Natural killer cell (primary cell): Measurements from ENCODE around the gene LRFN3. TPM values are rescaled to one million over a fixed set of nuclear protein-coding genes. Genes with fewer than 3 reads are reported as not detected.

Source experiments
- ATAC-seq, 3 donors: fragments of 150-1000 bp in 2 of 3; fragments of 200-7000 bp in 1 of 3; cut with Tn5 transposase; 1 replicate in 1 of 3; 2 replicates in 2 of 3; pipeline ENCODE4 v1.10.0; 2021; ENCODE audit warnings: mild to moderate bottlenecking in 2 of 3, moderate library complexity in 2 of 3
- DNase-seq, 2 donors: peaks; one replicate each; pipeline versions ENCODE4 v3.0.0 to v3.0.0-alpha.2; 2013 to 2021; ENCODE audit warnings: mixed read lengths in 1 of 2
- H3K27ac ChIP-seq: one replicate; pipeline ENCODE4 v1.5.1; 2013; ENCODE audit warnings: mild to moderate bottlenecking, low read length
- H3K27me3 ChIP-seq: one replicate; pipeline ENCODE4 v1.6.1; 2013; ENCODE audit warnings: low read length; ENCODE audit not compliant: control insufficient read depth, insufficient read depth
- H3K36me3 ChIP-seq: one replicate; pipeline ENCODE4 v1.6.1; 2013; ENCODE audit warnings: low read length; ENCODE audit not compliant: control insufficient read depth, insufficient read depth
- H3K4me1 ChIP-seq: one replicate; pipeline ENCODE4 v1.6.1; 2013; ENCODE audit warnings: low read length; ENCODE audit not compliant: control insufficient read depth, insufficient read depth
- H3K4me3 ChIP-seq: one replicate; pipeline ENCODE4 v1.5.1; 2013; ENCODE audit warnings: low read length
- H3K9me3 ChIP-seq: one replicate; pipeline ENCODE4 v1.6.1; 2013; ENCODE audit warnings: low read length; ENCODE audit not compliant: control insufficient read depth, insufficient read depth
- H3K27ac Mint-ChIP-seq, 2 donors: one replicate each; pipeline ENCODE4 v1.8.0; 2022; ENCODE audit warnings: mild to moderate bottlenecking in 2 of 2, mixed read lengths in 2 of 2, moderate library complexity in 1 of 2
- H3K27me3 Mint-ChIP-seq, 2 donors: one replicate each; pipeline ENCODE4 v1.8.0; 2022; ENCODE audit warnings: low read depth in 2 of 2, mixed read lengths in 2 of 2
- H3K36me3 Mint-ChIP-seq: one replicate; pipeline ENCODE4 v1.8.0; 2022; ENCODE audit warnings: mixed read lengths
- H3K4me1 Mint-ChIP-seq, 2 donors: one replicate each; pipeline ENCODE4 v1.8.0; 2022; ENCODE audit warnings: mixed read lengths in 2 of 2
- H3K4me3 Mint-ChIP-seq: one replicate; pipeline ENCODE4 v1.8.0; 2022; ENCODE audit warnings: mild to moderate bottlenecking, moderate library complexity, mixed read lengths
- H3K9me3 Mint-ChIP-seq, 2 donors: one replicate each; pipeline ENCODE4 v1.8.0; 2022; ENCODE audit warnings: mixed read lengths in 2 of 2
- CTCF ChIP-seq: fragments of 200-600 bp; IDR thresholded peaks from one replicate; pipeline ENCODE4 v1.8.0; 2022; ENCODE audit warnings: antibody characterized with exemption
- WGBS: methylation state at CpG from one replicate; pipeline ENCODE4 v1.1.7; 2013; ENCODE audit warnings: missing lambda C conversion rate; ENCODE audit not compliant: insufficient coverage; 5-methylcytosine and 5-hydroxymethylcytosine counted together
- intact Hi-C: fragments of 100-400 bp; cut with micrococcal nuclease; formaldehyde crosslinking; loops from one replicate; pipeline ENCODE4 v1.14.2; 2022
- total RNA-seq, 4 donors: library from RNA; stranded (reverse); fragments of 120-200 nt in 1 of 4; gene quantifications; one replicate each; pipeline versions ENCODE4 v1.2.3 to v1.2.4, GENCODE V29; 2013 to 2022

Gene LRFN3
- total RNA-seq, 3 donors from 2014 or later (not counting 1 experiment from before 2014, with no cell fraction given): 2.6 to 9.3 (median 3.2) TPM

GRCh38 chr19:35940078-35940775 lies 4.1 kb downstream of the LRFN3 start:
- DNase-seq (no peak), ATAC-seq (no peak)
- intact Hi-C loops: no loop called here
- no peak overlapping the region for H3K27ac ChIP-seq
- H3K27me3 ChIP-seq: peaks cover 9% of the 10 kb centered on the region
- no peaks in the 10 kb centered on the region for H3K36me3 ChIP-seq
- peaks cover 10 to 22% of the 10 kb centered on the region in 2 donors for H3K4me1 Mint-ChIP-seq
- H3K9me3 Mint-ChIP-seq: no peaks in the 10 kb centered on the region
- peaks cover 11 to 18% of the 10 kb centered on the region in 2 donors for H3K27me3 Mint-ChIP-seq
- H3K4me3 ChIP-seq: no peak overlapping the region
- 95% methylated on average over 51 of the region's 51 CpGs for WGBS
- no peak overlapping the region for H3K27ac Mint-ChIP-seq
- no peaks in the 10 kb centered on the region for H3K9me3 ChIP-seq
- H3K4me3 Mint-ChIP-seq: no peak overlapping the region
- TF ChIP-seq CTCF: no peak
- no peaks in the 10 kb centered on the region for H3K36me3 Mint-ChIP-seq
- H3K4me1 ChIP-seq: peaks cover 22% of the 10 kb centered on the region

- no peaks in the 10 kb centered on the region for H3K9me3 Mint-ChIP-seq
- no peak overlapping the region for H3K27ac Mint-ChIP-seq
- ATAC-seq: no peak
- no peaks in the 10 kb centered on the region for H3K36me3 Mint-ChIP-seq
- DNase-seq: no peak
- Histone ChIP-seq H3K27ac (no peak overlapping the region), H3K4me1 (peaks cover 17% of the 10 kb centered on the region), H3K9me3 (no peaks in the 10 kb centered on the region), H3K4me3 (no peak overlapping the region), H3K36me3 (no peaks in the 10 kb centered on the region), H3K27me3 (peaks cover 6% of the 10 kb centered on the region)
- intact Hi-C loops: no loop called here
- peaks cover 11 to 17% of the 10 kb centered on the region in 2 donors for H3K27me3 Mint-ChIP-seq
- no peak overlapping the region for H3K4me3 Mint-ChIP-seq
- TF ChIP-seq CTCF: no peak
- 82% methylated on average over 3 of the region's 4 CpGs for WGBS
- H3K4me1 Mint-ChIP-seq: peaks cover 10 to 20% of the 10 kb centered on the region in 2 donors
These were observed 4.7 kb downstream of the LRFN3 start for GRCh38 chr19:35940839-35941238.

- intact Hi-C loops: no loop called here
- peaks cover 11 to 13% of the 10 kb centered on the region in 2 donors for H3K27me3 Mint-ChIP-seq
- 81% methylated on average over 3 of the region's 3 CpGs for WGBS
- H3K9me3 ChIP-seq: no peaks in the 10 kb centered on the region
- no peaks in the 10 kb centered on the region for H3K9me3 Mint-ChIP-seq
- no peaks in the 10 kb centered on the region for H3K27me3 ChIP-seq
- TF ChIP-seq CTCF: no peak
- no peak overlapping the region for H3K4me3 ChIP-seq
- no peak overlapping the region for H3K27ac Mint-ChIP-seq
- ATAC-seq (no peak), DNase-seq (no peak)
- no peaks in the 10 kb centered on the region for H3K36me3 Mint-ChIP-seq
- peaks cover 10% of the 10 kb centered on the region for H3K4me1 ChIP-seq
- H3K36me3 ChIP-seq: no peaks in the 10 kb centered on the region
- no peak overlapping the region for H3K4me3 Mint-ChIP-seq
- H3K4me1 Mint-ChIP-seq: peaks cover 10 to 25% of the 10 kb centered on the region in 2 donors
- no peak overlapping the region for H3K27ac ChIP-seq
These were observed 6.1 kb downstream of the LRFN3 start for GRCh38 chr19:35942235-35942634.
